GM18951 (cell line): ENCODE data around the gene SAT1.

Experiments
- POLR2A ChIP-seq: IDR thresholded peaks from 4 replicates; pipeline ENCODE4 v1.6.1; 2011; ENCODE audit warnings: mild to moderate bottlenecking; ENCODE audit not compliant: insufficient read length, insufficient read depth; ENCODE audit errors: extremely low read depth
- in situ Hi-C: fragments of 300-500 bp; cut with MboI; formaldehyde crosslinking; loops from one replicate; pipeline ENCODE4 v1.12.0; 2022; ENCODE audit warnings: low sequenced_read_pairs, mixed read lengths, inconsistent platforms; ENCODE audit not compliant: unreplicated experiment

SAT1 gene

GRCh38 chrX:23785580-23785979 lies 2.6 kb downstream of the SAT1 start:
- no peak for TF ChIP-seq POLR2A
- in situ Hi-C loops, result no loop called here

GRCh38 chrX:23786268-23786815 lies 3.4 kb downstream of the SAT1 start:
- in situ Hi-C loops, result no loop called here
- no peak for TF ChIP-seq POLR2A

DNA sequence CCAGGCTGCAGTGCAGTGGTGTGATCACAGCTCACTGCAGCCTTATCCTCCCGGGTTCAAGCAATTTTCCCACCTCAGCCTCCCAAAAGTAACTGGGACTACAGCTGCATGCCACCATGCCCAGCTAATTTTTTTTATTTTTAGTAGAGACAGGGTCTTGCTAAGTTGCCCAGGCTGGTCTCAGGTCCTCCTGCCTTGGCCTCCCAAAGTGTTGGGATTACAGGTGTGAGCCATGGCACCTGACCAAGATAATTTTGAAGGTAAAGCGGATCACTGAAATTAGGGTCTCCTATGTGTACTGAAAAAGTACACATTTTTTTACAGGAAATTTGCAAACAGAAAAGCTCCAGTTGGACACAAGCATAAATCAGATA lies 4.8 kb downstream of the SAT1 start:
- in situ Hi-C loops, result no loop called here
- TF ChIP-seq POLR2A, result no peak

DNA sequence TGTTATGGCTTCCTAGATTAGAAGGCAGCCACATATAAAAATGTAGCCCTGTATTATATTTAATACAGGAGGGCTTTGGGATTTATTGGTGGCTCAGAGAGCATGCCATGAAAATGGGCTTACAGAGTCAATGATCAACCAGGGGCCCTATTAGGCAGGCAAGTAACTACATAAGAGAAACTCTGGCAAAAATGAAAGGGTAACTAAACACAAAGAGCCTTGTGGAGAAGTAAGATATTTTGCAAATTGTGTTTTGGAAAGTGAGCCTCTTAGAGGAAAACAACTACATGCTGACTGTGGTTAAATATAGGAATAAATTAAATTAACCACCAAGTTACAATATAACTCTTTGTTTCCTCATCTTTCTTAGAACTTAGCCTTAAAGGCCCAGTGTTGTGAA lies 5.5 kb downstream of the SAT1 start:
- no peak for TF ChIP-seq POLR2A
- in situ Hi-C loops, result no loop called here

DNA sequence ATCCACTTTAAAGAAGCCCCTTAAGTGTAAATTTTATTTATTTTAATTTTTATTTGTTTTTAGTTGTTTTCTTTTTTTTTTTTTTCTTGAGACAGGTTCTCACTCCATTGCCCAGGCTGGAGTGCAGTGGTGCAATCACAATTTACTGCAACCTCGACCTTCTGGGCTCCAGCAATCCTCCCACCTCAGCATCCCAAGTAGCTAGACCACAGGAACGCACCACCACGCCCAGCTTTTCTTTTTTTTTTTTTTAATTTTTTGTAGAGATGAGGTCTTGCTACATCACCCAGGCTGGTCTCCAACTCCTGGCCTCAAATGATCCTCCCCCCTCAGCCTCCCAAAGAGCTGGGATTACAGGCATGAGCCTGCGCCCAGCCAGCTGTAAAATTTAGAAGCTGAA lies 6.0 kb downstream of the SAT1 start:
- TF ChIP-seq POLR2A, result no peak
- in situ Hi-C loops, result no loop called here

- in situ Hi-C loops, result no loop called here
Measured at GRCh38 chrX:23789386-23790154, 6.6 kb downstream of the SAT1 start.

DNA sequence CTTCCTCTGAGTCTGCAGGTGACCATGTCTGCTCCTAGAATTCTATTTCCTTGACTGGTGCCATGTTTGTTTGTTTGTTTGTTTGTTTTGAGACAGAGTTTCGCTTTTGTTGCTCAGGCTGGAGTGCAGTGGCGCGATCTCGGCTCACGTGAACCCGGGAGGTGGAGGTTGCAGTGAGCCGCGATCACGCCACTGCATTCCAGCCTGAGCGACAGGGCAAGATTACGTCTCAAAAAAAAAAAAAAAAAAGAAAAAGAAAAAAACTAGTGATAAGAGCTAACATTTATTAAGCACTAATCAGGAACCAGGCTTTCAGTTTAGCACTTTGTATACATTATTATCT lies 7.2 kb downstream of the SAT1 start:
- no peak for TF ChIP-seq POLR2A
- in situ Hi-C loops, result no loop called here

More at GRCh38 chrX:23789386-23790154, 6.6 kb downstream of the SAT1 start:
- no peak for TF ChIP-seq POLR2A

DNA sequence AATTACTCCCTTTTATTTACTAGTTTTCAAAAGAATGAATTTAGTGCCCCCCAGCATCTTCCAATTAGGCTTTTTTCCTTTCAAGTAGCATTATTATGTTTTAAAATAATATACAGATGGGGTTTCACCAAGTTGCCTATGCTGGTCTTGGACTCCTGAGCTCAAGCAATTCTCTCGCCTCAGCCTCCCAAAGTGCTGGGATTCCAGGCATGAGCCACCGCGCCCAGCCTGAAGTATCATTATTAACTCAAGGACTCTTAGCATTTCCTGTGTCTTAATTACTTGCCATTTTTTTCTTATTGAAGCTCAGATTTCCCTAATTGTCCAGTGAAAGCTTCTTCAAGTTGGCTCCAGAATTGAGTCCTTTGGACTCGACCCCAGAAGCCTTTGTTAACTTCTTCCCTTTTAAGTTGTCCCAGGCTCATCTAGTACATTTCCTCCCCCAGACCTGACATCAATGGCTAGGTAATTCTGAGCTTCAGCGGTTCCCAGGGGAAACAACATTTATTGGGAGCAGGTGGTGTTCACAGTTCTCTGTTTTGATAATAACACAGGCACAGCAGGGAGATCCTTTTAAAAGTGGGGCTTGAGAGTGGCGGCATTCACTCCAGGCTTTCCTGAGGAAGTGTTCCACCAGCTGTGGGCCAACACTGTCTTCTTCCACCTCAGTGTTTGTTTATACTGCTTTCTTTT lies 10.0 kb downstream of the SAT1 start:
- in situ Hi-C loops, result no loop called here
- TF ChIP-seq POLR2A, result no peak

DNA sequence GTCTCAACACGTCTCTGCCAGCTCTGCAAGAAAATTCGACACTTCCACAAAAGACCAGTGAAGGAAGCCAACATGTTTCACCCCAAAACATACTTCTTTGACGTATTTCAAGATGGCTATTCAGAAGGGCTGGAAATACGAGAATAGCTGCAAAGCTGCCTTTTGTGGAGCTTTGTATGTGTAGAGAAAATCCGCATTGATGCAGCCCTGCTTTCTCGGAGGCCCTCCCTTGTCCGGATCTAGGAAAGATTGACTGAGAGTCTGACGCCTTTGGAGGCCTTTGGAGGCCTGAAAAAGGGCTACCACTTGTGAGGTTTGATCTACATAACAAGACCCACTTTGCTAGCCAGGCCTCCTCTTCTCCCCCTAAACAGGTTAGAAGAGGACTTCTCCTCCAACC lies 12.2 kb downstream of the SAT1 start:
- in situ Hi-C loops, result no loop called here
- TF ChIP-seq POLR2A, result no peak

DNA sequence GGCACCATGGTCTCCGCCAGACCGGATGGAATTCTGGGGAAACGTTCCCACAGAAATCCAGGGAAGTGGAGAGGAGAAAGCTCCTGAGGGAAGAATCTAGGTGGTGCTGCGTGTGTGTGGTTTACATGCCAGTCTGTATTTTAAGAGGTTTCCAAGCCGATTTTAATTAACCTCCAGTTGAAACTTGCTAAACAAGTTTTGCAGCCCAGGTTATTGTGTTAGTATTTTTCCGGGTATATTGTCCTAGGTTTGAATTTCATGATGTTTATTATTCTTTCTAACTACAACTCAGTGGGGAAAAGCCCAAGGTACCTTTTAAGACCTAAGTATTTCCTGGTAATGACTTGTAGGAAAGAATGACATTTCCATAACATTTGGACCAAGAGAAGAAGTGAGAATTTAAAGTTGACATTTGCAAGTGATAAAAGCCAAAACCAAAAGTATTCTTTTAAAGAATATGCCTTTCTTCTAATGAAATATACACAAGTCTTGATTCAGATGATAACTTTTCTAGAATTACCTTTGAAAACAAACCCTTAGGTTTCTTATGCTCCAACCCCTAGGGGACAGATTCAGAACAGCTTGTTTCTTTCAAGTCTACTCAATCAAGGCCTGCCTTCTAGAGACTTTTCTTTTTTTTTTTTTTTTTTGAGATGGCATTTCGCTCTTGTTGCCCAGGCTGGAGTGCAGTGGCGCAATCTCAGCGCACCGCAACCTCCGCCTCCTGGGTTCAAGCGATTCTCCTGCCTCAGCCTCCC lies 14.6 kb downstream of the SAT1 start:
- TF ChIP-seq POLR2A, result no peak
- in situ Hi-C loops, result no loop called here

DNA sequence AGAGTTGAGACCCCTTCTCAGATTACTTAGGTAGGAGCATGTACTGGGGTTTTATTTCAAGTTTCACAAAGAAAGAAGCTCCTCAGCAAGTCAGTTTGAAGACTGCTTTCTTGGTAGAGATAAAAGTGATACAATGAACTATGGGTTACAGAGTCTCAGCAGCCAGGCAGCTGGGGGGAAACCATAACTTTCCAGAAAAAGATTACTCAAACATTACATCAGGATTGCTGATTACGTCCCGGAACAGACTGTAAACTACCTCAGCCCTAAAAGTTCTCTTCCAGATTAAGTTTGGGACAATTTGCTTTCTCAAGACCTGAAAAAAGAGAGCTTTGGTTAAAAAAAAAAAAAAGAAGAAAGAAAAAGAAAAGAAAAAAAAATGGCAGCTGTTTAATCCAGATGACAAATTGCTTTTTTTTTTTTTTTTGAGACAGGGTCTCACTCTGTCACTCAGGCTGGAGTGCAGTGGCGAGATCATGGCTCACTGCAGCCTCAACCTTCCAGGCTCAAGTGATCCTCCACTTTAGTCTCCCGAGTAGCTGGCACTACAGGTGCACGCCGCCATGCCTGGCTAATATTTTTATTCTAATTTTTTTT lies 16.6 kb downstream of the SAT1 start:
- in situ Hi-C loops, result no loop called here
- TF ChIP-seq POLR2A, result no peak

- in situ Hi-C loops, result no loop called here
- TF ChIP-seq POLR2A, result no peak
Measured at GRCh38 chrX:23802431-23802830, 19.5 kb downstream of the SAT1 start.

DNA sequence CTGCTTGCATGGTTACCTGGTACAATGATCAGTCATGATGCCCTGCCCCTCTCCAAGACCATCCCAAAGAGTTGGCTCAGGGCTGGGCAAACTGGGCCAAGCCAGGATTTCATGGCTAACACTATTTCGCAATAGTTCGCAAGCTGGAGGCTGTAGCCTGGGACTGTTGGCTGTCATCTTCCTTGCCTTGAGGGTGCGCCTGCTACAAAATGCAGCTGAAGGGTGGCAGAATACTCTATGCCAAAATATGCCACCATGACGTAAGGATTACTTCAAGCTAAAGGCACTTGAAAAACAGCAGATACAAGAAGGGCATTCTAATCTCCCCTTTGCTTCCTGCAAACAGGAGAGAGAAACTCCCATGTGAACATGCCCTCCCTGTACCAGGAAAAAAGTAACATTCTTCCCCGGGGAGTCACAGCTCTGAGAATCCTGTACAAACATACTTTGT lies 21.0 kb downstream of the SAT1 start:
- in situ Hi-C loops, result no loop called here
- no peak for TF ChIP-seq POLR2A
